ENCODE measurements around the gene CRYGA.
"Not testable (repeated sequence)": the region's sequence is repeated elsewhere in the genome, so short reads cannot be mapped to it uniquely, and the experiment has no call there.

The CRYGA gene

GRCh38 chr2:208156439-208156838 is 7.0 kb downstream of the CRYGA start:
- no peak for DNase-seq

GRCh38 chr2:208153156-208153555 is 10.2 kb downstream of the CRYGA start:
- DNase-seq, result no peak

- DNase-seq, result no peak
Observed at GRCh38 chr2:208150956-208151355, 12.4 kb downstream of the CRYGA start.

- no peak for DNase-seq
Observed at GRCh38 chr2:208150094-208150493, 13.3 kb downstream of the CRYGA start.

- DNase-seq, result no peak
Observed at GRCh38 chr2:208148803-208149202, 14.6 kb downstream of the CRYGA start.

GRCh38 chr2:208147759-208148158 is 15.6 kb downstream of the CRYGA start:
- DNase-seq, result no peak

- no peak for DNase-seq
Observed at GRCh38 chr2:208147008-208147407, 16.4 kb downstream of the CRYGA start.

- DNase-seq, result no peak
Observed at GRCh38 chr2:208146006-208146405, 17.4 kb downstream of the CRYGA start, which contains the start of gene CRYGB. TSS of gene CRYGB (minus strand) at chr2:208146158. CDS start at chr2:208146120, 38 bp downstream.

GRCh38 chr2:208142925-208143799 is 20.2 kb downstream of the CRYGA start:
- no peak for DNase-seq

GRCh38 chr2:208142240-208142924 is 21.0 kb downstream of the CRYGA start:
- no peak for DNase-seq

GRCh38 chr2:208139447-208139846 is 23.9 kb downstream of the CRYGA start:
- no peak for DNase-seq

GRCh38 chr2:208138334-208138733 is 25.1 kb downstream of the CRYGA start:
- DNase-seq, result not testable (repeated sequence)

- DNase-seq, result no peak
Observed at GRCh38 chr2:208136716-208137094, 26.7 kb downstream of the CRYGA start.

GRCh38 chr2:208135794-208136715 is 27.3 kb downstream of the CRYGA start:
- DNase-seq, result no peak

- no peak for DNase-seq
Observed at GRCh38 chr2:208134928-208135586, 28.3 kb downstream of the CRYGA start.

- DNase-seq, result no peak
Observed at GRCh38 chr2:208130712-208131110, 32.7 kb downstream of the CRYGA start.

GRCh38 chr2:208129744-208130711 is 33.4 kb downstream of the CRYGA start, which contains the start of gene CRYGC:
TSS of gene CRYGC (minus strand) at chr2:208129828. CDS start at chr2:208129792, 36 bp downstream.
- DNase-seq, result no peak

- DNase-seq, result no peak
Observed at GRCh38 chr2:208128136-208128535, 35.3 kb downstream of the CRYGA start.

- no peak for DNase-seq
Observed at GRCh38 chr2:208127090-208127489, 36.3 kb downstream of the CRYGA start.

- DNase-seq, result no peak
Observed at GRCh38 chr2:208125251-208125650, 38.1 kb downstream of the CRYGA start.

All from CD4-positive, alpha-beta T cell treated with Interleukin-10 for 1 hour (primary cell).